HUES64 (cell line): ENCODE measurements around the gene PPIB.
"Not testable (repeated sequence)": the region's sequence is repeated elsewhere in the genome, so short reads cannot be mapped to it uniquely, and the experiment has no call there.

Experiments
- H3K27ac ChIP-seq: 2 replicates; pipeline ENCODE4 v1.7.0; 2013; ENCODE audit warnings: low read depth, low read length, inconsistent platforms
- H3K27me3 ChIP-seq: 2 replicates; pipeline ENCODE4 v1.6.1; 2013; ENCODE audit warnings: mild to moderate bottlenecking, low read length; ENCODE audit not compliant: insufficient read depth
- H3K36me3 ChIP-seq: 2 replicates; pipeline ENCODE4 v1.6.1; 2013; ENCODE audit warnings: mild to moderate bottlenecking, low read length; ENCODE audit not compliant: insufficient read depth
- H3K4me1 ChIP-seq: 2 replicates; pipeline ENCODE4 v1.6.1; 2013; ENCODE audit warnings: mild to moderate bottlenecking, low read length, moderate library complexity; ENCODE audit not compliant: insufficient read depth
- H3K4me3 ChIP-seq: 2 replicates; pipeline ENCODE4 v1.5.1; 2013; ENCODE audit warnings: mild to moderate bottlenecking, low read length, moderate library complexity
- H3K9ac ChIP-seq: 2 replicates; pipeline ENCODE4 v1.6.1; 2013; ENCODE audit warnings: mild to moderate bottlenecking, low read depth, low read length
- H3K9me3 ChIP-seq: 2 replicates; pipeline ENCODE4 v1.6.1; 2013; ENCODE audit warnings: low read depth, low read length; ENCODE audit not compliant: insufficient read depth
- WGBS: fragments of 150-250, 120-280 bp; methylation state at CpG from one replicate; pipeline ENCODE4 v1.1.7; 2013; ENCODE audit warnings: missing lambda C conversion rate; 5-methylcytosine and 5-hydroxymethylcytosine counted together

Gene PPIB

DNA sequence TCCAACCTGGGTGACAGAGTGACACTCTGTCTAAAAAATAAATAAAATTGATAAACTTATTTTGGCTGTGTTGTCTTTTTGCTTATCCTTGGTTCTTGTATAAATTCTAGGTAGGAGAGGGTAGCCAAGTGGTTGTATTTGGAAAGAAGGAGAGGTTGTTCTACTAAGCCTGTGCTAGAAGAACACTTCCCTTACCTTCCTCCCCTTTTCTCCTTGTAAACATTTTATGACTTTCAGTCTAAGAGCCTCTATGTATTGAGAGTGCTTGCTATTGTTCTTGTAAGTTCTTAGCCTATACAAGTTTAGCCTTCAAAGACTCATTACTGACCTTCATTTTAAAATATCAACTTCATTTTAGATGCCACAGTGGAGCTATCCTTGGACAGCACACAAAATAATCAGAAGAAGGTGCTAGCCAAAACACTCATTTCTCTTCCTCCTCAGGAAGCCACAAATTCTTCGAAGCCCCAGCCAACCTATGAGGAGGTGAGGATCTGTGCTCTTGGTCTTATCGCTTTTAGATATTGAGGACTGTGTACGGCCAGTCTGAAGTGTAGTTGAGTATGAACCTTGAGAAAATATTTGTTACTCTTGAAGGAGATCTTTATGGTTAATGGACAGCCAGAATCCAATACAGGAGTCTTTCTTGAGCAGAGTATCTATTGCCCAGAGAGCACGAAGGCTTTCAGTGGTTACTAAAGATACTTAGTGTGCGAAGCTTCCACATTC lies 44.9 kb downstream of the PPIB start:
- H3K36me3 ChIP-seq, result peaks cover 81% of the 10 kb centered on the region
- no peaks in the 10 kb centered on the region for H3K9me3 ChIP-seq
- no peak overlapping the region for H3K9ac ChIP-seq
- 97% methylated on average over 5 of the region's 5 CpGs for WGBS
- H3K27me3 ChIP-seq, result no peaks in the 10 kb centered on the region
- no peaks in the 10 kb centered on the region for H3K4me1 ChIP-seq
- no peak overlapping the region for H3K4me3 ChIP-seq
- H3K27ac ChIP-seq, result no peak overlapping the region

GRCh38 chr15:64112904-64113303 lies 49.9 kb downstream of the PPIB start:
- Histone ChIP-seq H3K4me3 (no peak overlapping the region), H3K4me1 (peaks cover 7% of the 10 kb centered on the region; the same call in 1 of the 2 replicates), H3K27me3 (no peaks in the 10 kb centered on the region), H3K36me3 (peaks cover 47% of the 10 kb centered on the region), H3K9me3 (no peaks in the 10 kb centered on the region), H3K27ac (no peak overlapping the region), H3K9ac (no peak overlapping the region)
- 90% methylated on average over 1 of the region's 1 CpG for WGBS

DNA sequence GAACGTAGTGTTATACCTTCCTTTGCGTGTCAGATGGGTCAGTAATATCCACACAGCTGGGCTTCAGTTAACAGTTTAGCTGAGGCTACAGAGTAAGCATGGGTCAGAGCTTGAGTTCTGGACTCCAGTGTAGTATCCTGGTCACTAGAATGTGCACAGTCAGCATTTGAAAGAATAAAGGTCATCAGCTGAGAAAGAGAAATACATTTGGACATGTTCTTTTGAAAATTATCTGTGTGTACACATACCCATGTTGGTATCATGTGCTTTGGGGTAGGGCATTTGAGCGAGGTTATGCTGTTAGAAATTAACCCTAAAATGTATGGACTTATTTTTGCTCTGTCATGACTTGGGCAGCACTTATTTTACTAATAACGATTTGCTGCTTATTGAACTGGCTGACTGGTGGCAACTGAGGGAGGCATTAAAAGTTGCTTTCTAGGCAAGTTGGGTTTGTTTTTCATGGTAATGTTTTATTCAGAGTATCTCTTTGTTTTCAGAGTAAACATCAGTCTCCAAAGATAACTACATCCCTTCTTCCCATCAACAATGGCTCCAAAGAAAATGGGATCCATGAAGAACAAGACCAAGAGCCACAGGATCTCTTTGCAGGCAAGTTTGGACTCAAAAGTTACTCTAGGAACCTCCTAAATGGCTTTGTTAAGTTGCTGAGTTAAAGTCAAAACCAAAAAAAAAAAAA lies 50.6 kb downstream of the PPIB start:
- Histone ChIP-seq H3K36me3 (peaks cover 44% of the 10 kb centered on the region), H3K9me3 (no peaks in the 10 kb centered on the region), H3K27me3 (no peaks in the 10 kb centered on the region), H3K27ac (no peak overlapping the region), H3K4me3 (no peak overlapping the region), H3K4me1 (peaks cover 7% of the 10 kb centered on the region; the same call in 1 of the 2 replicates), H3K9ac (no peak overlapping the region)
- WGBS, result 91% methylated on average over 4 of the region's 4 CpGs

GRCh38 chr15:64111679-64112050 lies 51.2 kb downstream of the PPIB start:
- H3K27ac ChIP-seq, result no peak overlapping the region
- no peaks in the 10 kb centered on the region for H3K27me3 ChIP-seq
- H3K9me3 ChIP-seq, result no peaks in the 10 kb centered on the region
- H3K4me1 ChIP-seq, result peaks cover 7% of the 10 kb centered on the region; the same call in 1 of the 2 replicates
- no peak overlapping the region for H3K9ac ChIP-seq
- no peak overlapping the region for H3K4me3 ChIP-seq
- WGBS, result 89% methylated on average over 3 of the region's 3 CpGs
- H3K36me3 ChIP-seq, result peaks cover 40% of the 10 kb centered on the region

- Histone ChIP-seq H3K9me3 (no peaks in the 10 kb centered on the region), H3K27ac (no peak overlapping the region), H3K27me3 (no peaks in the 10 kb centered on the region), H3K36me3 (peaks cover 35% of the 10 kb centered on the region), H3K4me3 (no peak overlapping the region), H3K9ac (no peak overlapping the region), H3K4me1 (peaks cover 7% of the 10 kb centered on the region; the same call in 1 of the 2 replicates)
- WGBS, result 81% methylated on average over 2 of the region's 3 CpGs
Measured at GRCh38 chr15:64110950-64111678, 51.7 kb downstream of the PPIB start.

DNA sequence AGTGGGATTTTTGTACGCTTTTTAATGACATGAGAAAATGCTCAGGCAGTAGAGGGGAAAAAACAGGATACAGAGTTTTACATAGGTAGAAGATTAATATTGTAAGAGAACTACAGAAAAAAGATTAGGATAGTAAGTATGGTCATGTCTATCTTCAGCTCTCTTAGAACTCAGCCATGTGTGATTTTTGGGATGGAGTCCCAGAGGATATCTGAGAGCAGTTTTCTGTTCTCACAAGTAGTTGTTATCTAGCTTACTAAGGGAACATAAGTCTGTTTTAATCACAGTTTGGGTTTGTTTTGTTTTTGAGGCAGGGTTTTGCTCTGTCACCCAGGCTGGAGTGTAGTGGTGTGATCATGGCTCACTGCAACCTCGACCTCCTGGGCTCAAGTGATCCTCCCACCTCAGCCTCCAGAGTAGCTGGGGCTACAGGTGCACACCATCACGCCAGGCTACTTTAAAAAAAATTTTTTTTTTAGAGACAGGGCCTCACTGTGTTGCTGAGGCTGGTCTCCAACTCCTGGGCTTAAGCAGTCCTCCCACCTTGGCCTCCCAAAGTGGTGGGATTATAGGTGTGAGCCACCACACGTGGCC lies 52.6 kb downstream of the PPIB start:
- H3K36me3 ChIP-seq, result peaks cover 27% of the 10 kb centered on the region
- not testable (repeated sequence) for H3K4me1 ChIP-seq, H3K9ac ChIP-seq, H3K27ac ChIP-seq, H3K4me3 ChIP-seq, H3K9me3 ChIP-seq, H3K27me3 ChIP-seq
- 97% methylated on average over 4 of the region's 4 CpGs for WGBS

DNA sequence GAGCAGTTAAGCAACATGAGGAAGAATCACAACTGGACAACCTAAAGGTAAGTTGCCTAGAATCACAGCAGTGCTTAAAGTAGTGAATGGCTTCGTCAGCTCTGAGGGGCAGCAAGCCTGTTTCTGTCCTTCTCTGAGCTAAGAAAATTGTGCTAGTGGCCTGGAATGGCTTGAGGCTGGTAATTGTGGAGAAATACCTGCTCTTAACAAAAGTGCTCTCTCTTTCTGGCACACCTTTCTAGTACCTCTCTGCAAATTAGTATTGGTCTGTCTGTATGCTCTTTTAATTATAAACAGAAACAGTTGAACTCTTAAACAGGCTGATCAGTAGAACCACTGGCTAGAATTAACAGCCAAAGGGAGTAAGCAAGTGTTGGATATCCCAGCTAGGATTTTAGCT lies 55.5 kb downstream of the PPIB start:
- H3K27ac ChIP-seq, result no peak overlapping the region

More for the DNA sequence above, 55.5 kb downstream of the PPIB start:
- 90% methylated on average over 1 of the region's 1 CpG for WGBS
- H3K9ac ChIP-seq, result no peak overlapping the region
- H3K36me3 ChIP-seq, result no peaks in the 10 kb centered on the region
- no peak overlapping the region for H3K4me3 ChIP-seq
- no peaks in the 10 kb centered on the region for H3K27me3 ChIP-seq
- no peaks in the 10 kb centered on the region for H3K9me3 ChIP-seq
- H3K4me1 ChIP-seq, result peaks cover 7% of the 10 kb centered on the region; the same call in 1 of the 2 replicates
